Mucosa of rectum (tissue), 2 donors: Measurements from ENCODE around the gene RNF215.

Source experiments
- H3K27ac ChIP-seq, 2 donors: one replicate each; pipeline ENCODE4 v1.7.0; 2013; ENCODE audit warnings: inconsistent platforms in 2 of 2, low read depth in 2 of 2, low read length in 2 of 2
- H3K27me3 ChIP-seq, 2 donors: one replicate each; pipeline ENCODE4 v1.7.0; 2013; ENCODE audit warnings: low read length in 2 of 2; ENCODE audit not compliant: control insufficient read depth in 2 of 2, insufficient read depth in 2 of 2
- H3K36me3 ChIP-seq, 2 donors: one replicate each; pipeline ENCODE4 v1.7.0; 2013; ENCODE audit warnings: low read length in 2 of 2; ENCODE audit not compliant: control insufficient read depth in 2 of 2, insufficient read depth in 2 of 2
- H3K4me1 ChIP-seq, 2 donors: one replicate each; pipeline ENCODE4 v1.7.0; 2013; ENCODE audit warnings: low read length in 2 of 2, mild to moderate bottlenecking in 1 of 2; ENCODE audit not compliant: control insufficient read depth in 2 of 2, insufficient read depth in 2 of 2
- H3K4me3 ChIP-seq, 2 donors: one replicate each; pipeline ENCODE4 v1.7.0; 2013; ENCODE audit warnings: low read length in 2 of 2
- H3K9ac ChIP-seq, 2 donors: one replicate each; pipeline ENCODE4 v1.7.0; 2013; ENCODE audit warnings: low read length in 2 of 2, low read depth in 1 of 2, mild to moderate bottlenecking in 1 of 2
- H3K9me3 ChIP-seq, 2 donors: one replicate each; pipeline ENCODE4 v1.7.0; 2013; ENCODE audit warnings: low read length in 2 of 2; ENCODE audit not compliant: control insufficient read depth in 2 of 2
- donor health status: healthy.
- donor health status: Normal muscosa, but diverticular disease.

RNF215 gene

DNA sequence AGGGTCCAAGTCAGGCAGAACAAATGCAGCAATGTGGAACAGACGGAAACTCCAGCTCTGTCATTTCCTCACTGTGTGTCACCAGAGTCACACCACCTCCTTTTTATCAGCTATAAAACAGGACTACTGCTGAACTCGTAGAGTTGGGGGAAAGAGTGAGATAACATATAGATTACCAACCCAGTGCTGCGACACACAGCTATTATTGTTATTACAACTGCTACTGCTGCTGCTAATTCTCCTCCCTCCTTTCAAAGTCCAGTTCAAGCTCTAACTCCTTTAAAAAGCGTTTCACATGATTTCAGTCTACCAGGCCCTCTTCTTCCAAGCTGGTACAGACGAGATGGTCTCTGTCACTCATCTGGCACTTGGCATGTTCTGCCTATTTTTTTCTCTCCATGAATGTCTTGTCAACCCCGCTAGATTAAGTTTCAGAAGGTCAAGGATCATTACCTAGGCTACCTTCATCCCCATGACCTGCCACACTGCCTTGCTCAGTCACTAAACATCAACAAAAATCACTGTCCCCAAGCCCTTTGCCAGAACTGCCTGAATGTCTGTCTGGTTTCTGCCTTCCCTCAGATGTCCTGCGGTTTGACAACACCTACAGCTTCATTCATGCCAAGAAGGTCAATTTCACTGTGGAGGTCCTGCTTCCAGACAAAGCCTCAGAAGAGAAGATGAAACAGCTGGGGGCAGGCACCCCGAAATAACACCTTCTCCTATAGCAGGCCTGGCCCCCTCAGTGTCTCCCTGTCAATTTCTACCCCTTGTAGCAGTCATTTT, 34.7 kb upstream of the RNF215 start:
- no peaks in the 10 kb centered on the region for H3K27me3 ChIP-seq
- peak overlapping the region; percentile 35 to 89 for H3K9ac ChIP-seq
- no peak overlapping the region for H3K4me3 ChIP-seq
- peaks cover 0 to 11% of the 10 kb centered on the region in 2 donors for H3K36me3 ChIP-seq
- H3K4me1 ChIP-seq: peaks cover 43 to 48% of the 10 kb centered on the region in 2 donors
- no peaks in the 10 kb centered on the region for H3K9me3 ChIP-seq
- H3K27ac ChIP-seq: peak overlapping the region; percentile 94 to 97

DNA sequence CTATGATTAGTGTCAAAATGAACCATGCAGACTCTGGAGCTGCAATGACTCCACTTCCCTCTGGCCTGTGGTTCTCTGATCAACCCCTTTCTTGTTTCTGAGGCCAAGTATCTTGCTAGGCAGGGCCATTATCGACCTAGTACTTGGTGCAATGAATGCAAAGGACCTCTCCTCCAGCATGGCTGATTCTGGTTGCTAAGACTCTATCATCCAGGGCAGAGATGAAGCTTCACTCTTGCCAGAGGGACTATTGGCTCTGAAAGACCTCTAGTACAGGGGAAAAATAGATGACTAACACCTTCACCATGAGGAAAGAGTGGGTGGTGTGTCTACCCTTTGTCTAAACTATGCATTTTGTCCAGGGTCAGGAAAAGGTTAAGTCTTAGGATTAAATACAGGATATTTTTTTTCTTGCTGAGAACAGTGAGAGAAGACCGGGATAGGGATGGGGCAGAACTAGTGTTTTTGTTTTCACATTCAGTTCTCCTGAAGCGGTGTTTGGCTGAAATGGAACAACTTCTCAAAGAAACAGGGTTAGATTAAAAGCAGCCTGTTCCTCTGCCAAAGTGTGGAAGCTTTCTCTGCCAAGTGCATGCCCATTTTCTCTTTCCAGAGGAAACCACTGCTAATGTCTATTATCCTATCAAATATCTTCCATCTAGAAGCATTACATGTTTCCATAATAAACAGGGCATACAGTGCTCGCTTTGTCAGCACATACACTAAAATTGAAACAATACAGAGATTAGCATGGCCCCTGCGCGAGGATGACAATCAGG, 33.3 kb upstream of the RNF215 start:
- H3K9ac ChIP-seq: peak overlapping the region; percentile 28 to 48
- H3K4me3 ChIP-seq: no peak overlapping the region
- peaks cover 3 to 13% of the 10 kb centered on the region in 2 donors for H3K36me3 ChIP-seq
- H3K4me1 ChIP-seq: peaks cover 31 to 50% of the 10 kb centered on the region in 2 donors
- H3K9me3 ChIP-seq: no peaks in the 10 kb centered on the region
- no peak overlapping the region for H3K27ac ChIP-seq
- H3K27me3 ChIP-seq: no peaks in the 10 kb centered on the region

GRCh38 chr22:30416837-30417236, 29.6 kb upstream of the RNF215 start:
- Histone ChIP-seq H3K4me1 (peaks cover 6 to 22% of the 10 kb centered on the region in 2 donors), H3K9me3 (no peaks in the 10 kb centered on the region), H3K4me3 (no peak overlapping the region), H3K36me3 (peaks cover 3 to 18% of the 10 kb centered on the region in 2 donors), H3K27ac (no peak overlapping the region), H3K27me3 (no peaks in the 10 kb centered on the region), H3K9ac (no peak overlapping the region)

DNA sequence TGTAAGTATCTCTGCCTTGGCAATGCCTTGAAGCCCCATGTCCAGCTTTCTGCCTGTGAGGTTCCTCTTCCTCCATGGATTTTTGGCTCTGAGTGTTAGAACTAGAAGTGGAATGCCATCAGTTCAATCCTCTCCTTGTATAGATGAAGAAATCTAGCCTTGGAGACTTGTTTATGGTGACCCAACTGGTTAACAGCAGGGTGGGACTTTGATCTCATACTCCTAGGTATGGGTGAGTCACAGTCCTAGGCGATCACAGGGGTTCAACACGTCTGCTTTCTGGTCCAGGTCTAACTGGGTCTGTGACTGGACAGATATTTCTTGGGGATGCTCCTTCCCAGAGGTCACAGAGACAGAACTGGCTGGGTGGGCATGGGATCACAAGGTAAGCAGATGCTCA, 29.2 kb upstream of the RNF215 start:
- H3K27me3 ChIP-seq: no peaks in the 10 kb centered on the region
- H3K4me1 ChIP-seq: peaks cover 5 to 18% of the 10 kb centered on the region in 2 donors
- H3K4me3 ChIP-seq: no peak overlapping the region
- no peak overlapping the region for H3K9ac ChIP-seq
- no peaks in the 10 kb centered on the region for H3K9me3 ChIP-seq
- H3K27ac ChIP-seq: no peak overlapping the region
- peaks cover 3 to 18% of the 10 kb centered on the region in 2 donors for H3K36me3 ChIP-seq

GRCh38 chr22:30414525-30415047, 27.4 kb upstream of the RNF215 start:
- Histone ChIP-seq H3K36me3 (peaks cover 3 to 15% of the 10 kb centered on the region in 2 donors), H3K27me3 (no peaks in the 10 kb centered on the region), H3K9ac (no peak overlapping the region), H3K9me3 (no peaks in the 10 kb centered on the region), H3K27ac (no peak overlapping the region), H3K4me3 (no peak overlapping the region), H3K4me1 (peaks cover 0 to 12% of the 10 kb centered on the region in 2 donors)

- H3K9ac ChIP-seq: no peak overlapping the region
- H3K36me3 ChIP-seq: peaks cover 3 to 15% of the 10 kb centered on the region in 2 donors
- H3K4me3 ChIP-seq: no peak overlapping the region
- peaks cover 0 to 12% of the 10 kb centered on the region in 2 donors for H3K4me1 ChIP-seq
- no peaks in the 10 kb centered on the region for H3K27me3 ChIP-seq
- no peaks in the 10 kb centered on the region for H3K9me3 ChIP-seq
- H3K27ac ChIP-seq: no peak overlapping the region
These were observed 26.7 kb upstream of the RNF215 start for GRCh38 chr22:30413745-30414524.

DNA sequence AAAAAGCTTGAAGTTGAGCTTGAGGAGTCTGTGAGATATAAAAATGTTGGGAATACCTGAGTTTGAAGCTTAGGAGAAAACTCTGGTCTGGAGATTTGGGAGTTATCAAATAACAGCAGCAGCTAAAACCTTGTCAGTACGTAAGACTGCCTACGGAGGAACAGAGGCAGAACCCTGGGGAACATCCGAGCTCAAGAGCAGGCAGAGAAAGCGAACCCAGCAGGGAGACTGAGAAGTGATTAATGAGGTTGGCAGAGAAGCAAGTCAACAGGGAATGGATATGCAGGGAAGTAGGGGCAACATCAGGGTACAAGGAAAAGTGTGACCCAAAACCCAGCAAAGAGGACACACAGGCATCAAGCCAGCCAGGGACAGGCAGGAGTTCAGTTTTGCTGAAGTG, 25.8 kb upstream of the RNF215 start:
- H3K27ac ChIP-seq: no peak overlapping the region
- H3K36me3 ChIP-seq: peaks cover 3 to 16% of the 10 kb centered on the region in 2 donors
- H3K27me3 ChIP-seq: no peaks in the 10 kb centered on the region
- no peak overlapping the region for H3K9ac ChIP-seq
- no peaks in the 10 kb centered on the region for H3K9me3 ChIP-seq
- peaks cover 0 to 12% of the 10 kb centered on the region in 2 donors for H3K4me1 ChIP-seq
- H3K4me3 ChIP-seq: no peak overlapping the region

DNA sequence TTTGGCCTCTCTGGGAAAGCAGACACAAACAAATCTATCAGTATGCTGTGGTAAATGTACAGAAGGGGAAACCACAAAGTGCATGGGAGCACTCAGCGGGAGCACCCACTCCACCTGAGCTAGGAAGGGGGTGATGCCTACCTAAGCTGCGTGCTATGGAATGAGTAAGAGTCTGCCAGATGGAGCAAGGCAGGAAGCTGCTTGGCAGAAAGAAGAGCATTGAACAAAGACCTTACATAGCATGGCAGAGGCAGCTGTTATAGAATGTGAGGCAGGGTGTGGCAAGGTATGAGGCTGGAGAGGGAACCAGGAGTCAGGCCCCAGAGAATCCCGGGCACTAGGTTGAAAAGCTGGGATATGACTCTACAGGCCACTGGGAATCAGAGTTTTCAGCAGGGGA, 24.6 kb upstream of the RNF215 start:
- Histone ChIP-seq H3K36me3 (peaks cover 3 to 15% of the 10 kb centered on the region in 2 donors), H3K4me3 (no peak overlapping the region), H3K4me1 (peaks cover 0 to 7% of the 10 kb centered on the region in 2 donors), H3K27ac (no peak overlapping the region), H3K27me3 (no peaks in the 10 kb centered on the region), H3K9ac (no peak overlapping the region), H3K9me3 (no peaks in the 10 kb centered on the region)

DNA sequence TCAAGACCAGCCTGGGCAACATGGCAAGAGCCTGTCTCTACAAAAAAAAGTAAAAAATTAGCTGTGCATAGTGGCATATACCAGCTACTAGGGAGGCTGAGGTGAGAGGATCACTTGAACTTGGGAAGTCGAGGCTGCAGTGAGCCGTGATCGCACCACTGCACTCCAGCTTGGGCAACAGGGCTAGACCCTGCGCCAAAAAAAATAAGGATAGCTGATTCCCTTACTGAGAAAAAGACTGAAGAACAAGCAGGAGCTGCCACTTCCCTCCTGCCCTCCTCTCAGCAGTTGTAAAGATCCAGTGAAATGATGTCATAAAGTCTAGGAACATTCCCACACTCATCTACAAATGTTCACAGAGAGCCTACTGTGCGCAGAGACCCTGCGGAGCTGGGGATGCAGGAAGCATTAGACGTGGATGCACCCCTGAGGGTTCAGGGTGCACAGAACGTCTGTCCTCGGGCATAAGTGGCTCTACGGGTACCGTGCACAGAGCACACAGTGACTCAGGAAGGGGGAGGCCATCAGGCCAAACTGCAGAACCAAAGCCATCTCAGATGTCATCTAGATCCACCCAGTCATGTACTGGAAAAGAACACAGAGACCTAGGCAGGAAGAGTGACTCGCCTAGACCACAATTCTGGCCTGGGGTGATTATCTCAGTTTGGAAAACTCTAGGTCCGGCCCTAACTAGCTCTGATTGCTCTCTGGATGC, 21.3 kb upstream of the RNF215 start:
- no peaks in the 10 kb centered on the region for H3K27me3 ChIP-seq
- peaks cover 0 to 8% of the 10 kb centered on the region in 2 donors for H3K36me3 ChIP-seq
- H3K9me3 ChIP-seq: no peaks in the 10 kb centered on the region
- H3K9ac ChIP-seq: no peak overlapping the region
- H3K4me1 ChIP-seq: no peaks in the 10 kb centered on the region
- H3K27ac ChIP-seq: no peak overlapping the region
- H3K4me3 ChIP-seq: no peak overlapping the region
